ENCODE results near the gene PWP2.
"Not testable (repeated sequence)": the region's sequence is repeated elsewhere in the genome, so short reads cannot be mapped to it uniquely, and the experiment has no call there.

PWP2 gene

GRCh38 chr21:44107026-44107501 is at the start of gene PWP2:
PWP2 (plus strand) TSS chr21:44107399; CDS start chr21:44107417, 18 bp downstream.
- DNase-seq (ENCODE audit: low read depth) = not testable (repeated sequence)

- DNase-seq (ENCODE audit: low read depth) = no peak
Observed at GRCh38 chr21:44057960-44058651, 49.1 kb upstream of the PWP2 start.

GRCh38 chr21:44058652-44058964 is 48.6 kb upstream of the PWP2 start:
- DNase-seq (ENCODE audit: low read depth) = no peak

- no peak for DNase-seq (ENCODE audit: low read depth)
Observed at GRCh38 chr21:44058981-44059380, 48.2 kb upstream of the PWP2 start.

- no peak for DNase-seq (ENCODE audit: low read depth)
Observed at GRCh38 chr21:44059710-44060109, 47.5 kb upstream of the PWP2 start.

- no peak for DNase-seq (ENCODE audit: low read depth)
Observed at GRCh38 chr21:44062380-44062779, 44.8 kb upstream of the PWP2 start.

- DNase-seq (ENCODE audit: low read depth) = no peak
Observed at GRCh38 chr21:44063151-44063912, 43.9 kb upstream of the PWP2 start.

GRCh38 chr21:44064852-44065403 is 42.3 kb upstream of the PWP2 start:
- DNase-seq (ENCODE audit: low read depth) = no peak

- no peak for DNase-seq (ENCODE audit: low read depth)
Observed at GRCh38 chr21:44065428-44065827, 41.8 kb upstream of the PWP2 start.

- no peak for DNase-seq (ENCODE audit: low read depth)
Observed at GRCh38 chr21:44066116-44066515, 41.1 kb upstream of the PWP2 start.

- no peak for DNase-seq (ENCODE audit: low read depth)
Observed at GRCh38 chr21:44067011-44067839, 40.0 kb upstream of the PWP2 start.

- no peak for DNase-seq (ENCODE audit: low read depth)
Observed at GRCh38 chr21:44070391-44070790, 36.8 kb upstream of the PWP2 start.

GRCh38 chr21:44071359-44072104 is 35.7 kb upstream of the PWP2 start:
- DNase-seq (ENCODE audit: low read depth) = no peak

GRCh38 chr21:44072111-44072510 is 35.1 kb upstream of the PWP2 start:
- no peak for DNase-seq (ENCODE audit: low read depth)

- DNase-seq (ENCODE audit: low read depth) = no peak
Observed at GRCh38 chr21:44074315-44074958, 32.8 kb upstream of the PWP2 start.

GRCh38 chr21:44076316-44076715 is 30.9 kb upstream of the PWP2 start:
- DNase-seq (ENCODE audit: low read depth) = no peak

- DNase-seq (ENCODE audit: low read depth) = no peak
Observed at GRCh38 chr21:44078411-44078981, 28.7 kb upstream of the PWP2 start.

- DNase-seq (ENCODE audit: low read depth) = no peak
Observed at GRCh38 chr21:44079446-44079845, 27.8 kb upstream of the PWP2 start.

- no peak for DNase-seq (ENCODE audit: low read depth)
Observed at GRCh38 chr21:44079846-44080245, 27.4 kb upstream of the PWP2 start.

GRCh38 chr21:44082648-44083440 is 24.4 kb upstream of the PWP2 start:
- DNase-seq (ENCODE audit: low read depth) = no peak

Measured in fibroblast of the conjunctiva (primary cell).